Ureter (tissue), 1 donor: Measurements from ENCODE around the gene NTNG1. TPM values are rescaled to one million over a fixed set of nuclear protein-coding genes. Genes with fewer than 3 reads are reported as not detected.

ENCODE experiments used
- DNase-seq: peaks from one replicate; pipeline ENCODE4 v3.0.0-alpha.2; 2020; ENCODE audit warnings: low spot score
- total RNA-seq: library from RNA; stranded (reverse); gene quantifications from one replicate; pipeline ENCODE4 v1.2.4, GENCODE V29; 2023
- donor health status: DM: yes; HTN: yes; CAD: no.

NTNG1 gene
- total RNA-seq, 1 donor from 2014 or later: 9.9 TPM

- DNase-seq: no peak
These were observed 314.0 kb downstream of the NTNG1 start for GRCh38 chr1:107454791-107455190.

GRCh38 chr1:107457989-107458388, 317.1 kb downstream of the NTNG1 start:
- DNase-seq: no peak

GRCh38 chr1:107459204-107459904, 318.5 kb downstream of the NTNG1 start:
- DNase-seq: no peak

- DNase-seq: no peak
These were observed 319.2 kb downstream of the NTNG1 start for GRCh38 chr1:107460035-107460434.

GRCh38 chr1:107464827-107465226, 324.0 kb downstream of the NTNG1 start:
- no peak for DNase-seq

GRCh38 chr1:107467286-107467685, 326.4 kb downstream of the NTNG1 start:
- DNase-seq: no peak

GRCh38 chr1:107467811-107468210, 327.0 kb downstream of the NTNG1 start:
- no peak for DNase-seq

- DNase-seq: no peak
These were observed 332.2 kb downstream of the NTNG1 start for GRCh38 chr1:107473065-107473464.

GRCh38 chr1:107474877-107475612, 334.2 kb downstream of the NTNG1 start:
- DNase-seq: no peak

GRCh38 chr1:107477233-107477632, 336.4 kb downstream of the NTNG1 start:
- no peak for DNase-seq

- no peak for DNase-seq
These were observed 339.1 kb downstream of the NTNG1 start for GRCh38 chr1:107479865-107480350.

GRCh38 chr1:107480548-107481415, 339.9 kb downstream of the NTNG1 start:
- no peak for DNase-seq

GRCh38 chr1:107481756-107482384, 341.0 kb downstream of the NTNG1 start:
- DNase-seq: no peak

GRCh38 chr1:107483949-107484348, 343.1 kb downstream of the NTNG1 start:
- no peak for DNase-seq

GRCh38 chr1:107486349-107486748, 345.5 kb downstream of the NTNG1 start:
- no peak for DNase-seq

- no peak for DNase-seq
These were observed 346.7 kb downstream of the NTNG1 start for GRCh38 chr1:107487506-107487905.

GRCh38 chr1:107491582-107491981, 350.7 kb downstream of the NTNG1 start:
- DNase-seq: no peak

- no peak for DNase-seq
These were observed 352.4 kb downstream of the NTNG1 start for GRCh38 chr1:107493111-107493716.

- no peak for DNase-seq
These were observed 353.2 kb downstream of the NTNG1 start for GRCh38 chr1:107494061-107494460.

GRCh38 chr1:107496002-107496401, 355.2 kb downstream of the NTNG1 start:
- no peak for DNase-seq

- DNase-seq: no peak
These were observed 358.4 kb downstream of the NTNG1 start for GRCh38 chr1:107499139-107499744.
